Tibial nerve (tissue), 4 donors: ENCODE results near the gene CKAP4. TPM values are rescaled to one million over a fixed set of nuclear protein-coding genes. Genes with fewer than 3 reads are reported as not detected.

Experiments used
- DNase-seq, 2 donors: peaks; one replicate each; pipeline ENCODE4 v3.0.0-alpha.2; 2019; ENCODE audit warnings: low spot score in 2 of 2
- H3K27ac ChIP-seq, 4 donors: fragments of 200-600 bp; sonication (generic) in 3 of 4; one replicate each; pipeline ENCODE4 v1.5.1; 2017 to 2019; ENCODE audit warnings: mild to moderate bottlenecking in 1 of 4
- H3K27me3 ChIP-seq, 2 donors: fragments of 200-600 bp; sonication (generic) in 1 of 2; one replicate each; pipeline versions ENCODE4 v1.5.1 to v1.6.0; 2017 to 2019
- H3K36me3 ChIP-seq, 3 donors: fragments of 200-600 bp; sonication (generic); one replicate each; pipeline ENCODE4 v1.5.1; 2018 to 2019
- H3K4me1 ChIP-seq, 4 donors: fragments of 200-600 bp; sonication (generic) in 3 of 4; one replicate each; pipeline ENCODE4 v1.5.1; 2017 to 2019
- H3K4me3 ChIP-seq, 4 donors: fragments of 200-600 bp; sonication (generic) in 3 of 4; one replicate each; pipeline ENCODE4 v1.5.1; 2017 to 2019; ENCODE audit warnings: mild to moderate bottlenecking in 1 of 4, moderate library complexity in 1 of 4
- H3K9me3 ChIP-seq, 4 donors: fragments of 200-600 bp; sonication (generic) in 3 of 4; one replicate each; pipeline ENCODE4 v1.5.1; 2017 to 2019
- EP300 ChIP-seq, 2 donors: sonication (generic); formaldehyde crosslinking; IDR thresholded peaks; one replicate each; pipeline ENCODE4 v1.6.1; 2017; ENCODE audit warnings: antibody characterized with exemption in 2 of 2, mild to moderate bottlenecking in 1 of 2
- POLR2A ChIP-seq, 2 donors: fragments of 450-650 bp; IDR thresholded peaks; one replicate each; pipeline ENCODE4 v1.6.1; 2017; ENCODE audit warnings: antibody characterized with exemption in 2 of 2, mild to moderate bottlenecking in 2 of 2, moderate library complexity in 2 of 2
- WGBS, 2 donors: methylation state at CpG; one replicate each; pipeline ENCODE4 v1.1.5; 2018; 5-methylcytosine and 5-hydroxymethylcytosine counted together
- total RNA-seq, 4 donors: library from RNA; depleted of rRNA; stranded (reverse); fragments of >200 nt; gene quantifications; one replicate each; pipeline ENCODE4 v1.1.0, GENCODE V29; 2016
- TF ChIP-seq, protein P1 (sequence below), 5 experiments: fragments of 200-600 bp in 3 of 5; fragments of 450-650 bp in 2 of 5; sonication (generic) in 3 of 5; IDR thresholded peaks; one replicate each; pipeline ENCODE4 v1.5.1; 2016 to 2019; ENCODE audit warnings: antibody characterized with exemption in 5 of 5, mild to moderate bottlenecking in 3 of 5, moderate library complexity in 2 of 5

CKAP4 gene
- total RNA-seq, 4 donors from 2014 or later = 29.9 to 49.5 (median 38.7) TPM

DNA sequence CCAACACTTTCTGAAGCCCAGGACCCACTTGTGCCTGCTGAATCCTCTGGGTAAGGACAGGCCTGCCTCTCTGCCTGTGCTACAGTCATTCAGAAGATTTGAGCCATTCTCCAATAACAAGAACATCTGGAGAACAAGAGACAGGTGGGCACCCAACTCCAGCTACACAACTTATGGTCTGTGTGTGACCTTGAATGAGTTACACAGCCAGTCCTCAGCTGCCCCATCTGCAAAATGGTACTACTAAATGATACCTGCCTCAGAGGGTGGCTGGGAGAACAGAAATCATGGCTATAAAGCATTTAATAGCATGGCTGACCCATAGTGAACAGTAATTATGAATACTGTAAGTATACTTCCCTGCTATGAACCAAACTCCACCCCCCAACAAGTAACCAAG, 4.2 kb downstream of the CKAP4 start:
- Histone ChIP-seq H3K27ac (no peak overlapping the region), H3K4me3 (no peak overlapping the region), H3K4me1 (peaks cover 0 to 45% (median 21%) of the 10 kb centered on the region in 4 donors), H3K27me3 (no peaks in the 10 kb centered on the region), H3K9me3 (no peaks in the 10 kb centered on the region), H3K36me3 (peaks cover 0 to 36% (median under 1%) of the 10 kb centered on the region in 3 donors)
- no peak for TF ChIP-seq POLR2A (IDR thresholded peaks at IDR 0.05)
- no peak for TF ChIP-seq EP300 (IDR thresholded peaks at IDR 0.05)
- TF ChIP-seq, protein P1, sequence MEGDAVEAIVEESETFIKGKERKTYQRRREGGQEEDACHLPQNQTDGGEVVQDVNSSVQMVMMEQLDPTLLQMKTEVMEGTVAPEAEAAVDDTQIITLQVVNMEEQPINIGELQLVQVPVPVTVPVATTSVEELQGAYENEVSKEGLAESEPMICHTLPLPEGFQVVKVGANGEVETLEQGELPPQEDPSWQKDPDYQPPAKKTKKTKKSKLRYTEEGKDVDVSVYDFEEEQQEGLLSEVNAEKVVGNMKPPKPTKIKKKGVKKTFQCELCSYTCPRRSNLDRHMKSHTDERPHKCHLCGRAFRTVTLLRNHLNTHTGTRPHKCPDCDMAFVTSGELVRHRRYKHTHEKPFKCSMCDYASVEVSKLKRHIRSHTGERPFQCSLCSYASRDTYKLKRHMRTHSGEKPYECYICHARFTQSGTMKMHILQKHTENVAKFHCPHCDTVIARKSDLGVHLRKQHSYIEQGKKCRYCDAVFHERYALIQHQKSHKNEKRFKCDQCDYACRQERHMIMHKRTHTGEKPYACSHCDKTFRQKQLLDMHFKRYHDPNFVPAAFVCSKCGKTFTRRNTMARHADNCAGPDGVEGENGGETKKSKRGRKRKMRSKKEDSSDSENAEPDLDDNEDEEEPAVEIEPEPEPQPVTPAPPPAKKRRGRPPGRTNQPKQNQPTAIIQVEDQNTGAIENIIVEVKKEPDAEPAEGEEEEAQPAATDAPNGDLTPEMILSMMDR (IDR thresholded peaks at IDR 0.05) = no peak
- no peak for DNase-seq

DNA sequence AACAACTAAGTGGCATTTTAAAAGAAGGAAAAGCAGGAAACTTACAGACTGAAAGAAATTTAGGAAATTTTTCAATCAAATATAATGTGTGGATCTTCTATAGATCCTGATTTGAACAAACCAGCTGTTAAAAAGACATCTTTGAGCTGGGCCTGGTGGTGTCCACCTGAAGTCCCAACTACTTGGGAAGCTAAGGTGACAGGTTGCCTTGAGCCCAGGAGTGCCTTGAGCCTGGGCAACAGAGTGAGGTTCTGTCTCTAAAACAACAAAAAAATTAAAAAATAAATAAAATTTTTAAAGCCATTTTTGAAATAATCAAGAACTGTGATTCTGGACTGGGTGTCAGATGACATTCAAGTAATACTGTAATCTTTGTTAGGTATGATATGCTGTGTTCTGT, 7.0 kb downstream of the CKAP4 start:
- no peaks in the 10 kb centered on the region for H3K9me3 ChIP-seq
- no peak overlapping the region for H3K4me3 ChIP-seq
- DNase-seq = no peak
- peaks cover 0 to 34% (median 14%) of the 10 kb centered on the region in 4 donors for H3K4me1 ChIP-seq
- peaks cover 0 to 52% (median 3%) of the 10 kb centered on the region in 3 donors for H3K36me3 ChIP-seq
- TF ChIP-seq POLR2A (IDR thresholded peaks at IDR 0.05) (no peak), EP300 (IDR thresholded peaks at IDR 0.05) (no peak)
- TF ChIP-seq, protein P1 (IDR thresholded peaks at IDR 0.05) = no peak
- no peak overlapping the region for H3K27ac ChIP-seq
- H3K27me3 ChIP-seq = no peaks in the 10 kb centered on the region

DNA sequence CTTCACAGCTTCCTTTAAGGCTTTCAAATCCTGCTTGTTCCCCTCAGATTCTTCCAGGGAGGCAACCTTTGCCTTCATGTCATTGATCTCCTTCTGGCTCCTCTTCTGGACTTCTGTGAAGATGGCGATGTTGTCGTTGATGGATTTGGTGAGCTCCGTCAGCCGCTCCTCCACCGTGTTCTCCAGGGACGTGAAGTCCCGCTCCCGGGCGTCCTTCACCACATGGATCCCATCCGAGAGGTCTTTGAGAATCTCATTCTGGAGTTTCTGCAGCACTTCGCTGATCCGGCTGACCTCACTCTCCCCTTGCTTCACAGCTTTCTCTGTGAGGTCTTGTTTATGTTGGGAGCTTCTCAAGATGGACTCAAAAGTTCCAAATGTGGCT, 7.9 kb downstream of the CKAP4 start:
- Histone ChIP-seq H3K27ac (no peak overlapping the region), H3K4me3 (no peak overlapping the region), H3K27me3 (no peaks in the 10 kb centered on the region), H3K9me3 (no peaks in the 10 kb centered on the region), H3K36me3 (peaks cover 0 to 52% (median 3%) of the 10 kb centered on the region in 3 donors), H3K4me1 (peaks cover 0 to 25% (median 6%) of the 10 kb centered on the region in 4 donors)
- TF ChIP-seq POLR2A (IDR thresholded peaks at IDR 0.05) (no peak), EP300 (IDR thresholded peaks at IDR 0.05) (no peak)
- TF ChIP-seq, protein P1 (IDR thresholded peaks at IDR 0.05) = no peak
- no peak for DNase-seq
- 80 to 83% methylated on average over 12 of the region's 12 CpGs for WGBS, 2 donors

DNA sequence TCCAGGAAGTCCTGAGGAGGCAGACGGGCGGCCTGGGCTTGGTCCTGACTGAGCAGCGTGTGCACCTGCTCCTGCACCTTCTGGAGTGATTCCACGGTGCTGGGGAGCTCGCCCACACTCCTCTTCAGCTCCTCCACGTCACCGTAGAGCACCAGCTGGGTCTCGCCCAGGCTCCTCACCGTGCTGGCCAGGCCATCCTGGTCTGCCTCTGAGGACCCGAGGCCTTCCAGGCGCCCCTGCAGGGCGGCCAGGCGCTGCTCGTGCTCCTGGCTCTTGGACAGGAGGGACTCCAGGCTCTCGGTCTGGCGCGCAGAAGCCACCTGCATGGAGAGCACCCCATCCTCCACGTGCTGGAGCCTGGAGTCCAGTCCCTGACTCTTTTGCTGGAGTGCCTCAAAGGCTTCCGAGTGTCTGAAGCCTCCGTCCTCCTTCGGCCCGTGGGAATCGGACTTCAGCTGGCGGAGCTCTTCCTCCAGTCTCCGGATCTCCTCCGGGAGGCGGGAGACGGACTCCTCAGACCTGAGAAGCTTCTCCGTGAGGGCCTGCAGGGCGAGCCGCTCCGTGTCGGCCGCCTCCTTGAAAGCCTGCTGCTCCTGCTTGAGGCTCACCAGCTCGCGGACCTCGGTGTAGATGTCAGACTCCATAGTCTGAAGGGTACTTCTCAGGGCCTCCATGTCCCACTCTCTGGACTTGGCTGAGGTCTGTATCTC, 8.4 kb downstream of the CKAP4 start:
- peaks cover 0 to 52% (median 3%) of the 10 kb centered on the region in 3 donors for H3K36me3 ChIP-seq
- no peaks in the 10 kb centered on the region for H3K27me3 ChIP-seq
- 92 to 94% methylated on average over 24 to 31 of the region's 37 CpGs for WGBS, 2 donors
- peaks cover 0 to 19% (median under 1%) of the 10 kb centered on the region in 4 donors for H3K4me1 ChIP-seq
- DNase-seq = no peak
- no peaks in the 10 kb centered on the region for H3K9me3 ChIP-seq
- TF ChIP-seq EP300 (IDR thresholded peaks at IDR 0.05) (no peak), POLR2A (IDR thresholded peaks at IDR 0.05) (no peak)
- TF ChIP-seq, protein P1 (IDR thresholded peaks at IDR 0.05) = no peak
- no peak overlapping the region for H3K4me3 ChIP-seq
- H3K27ac ChIP-seq = no peak overlapping the region

DNA sequence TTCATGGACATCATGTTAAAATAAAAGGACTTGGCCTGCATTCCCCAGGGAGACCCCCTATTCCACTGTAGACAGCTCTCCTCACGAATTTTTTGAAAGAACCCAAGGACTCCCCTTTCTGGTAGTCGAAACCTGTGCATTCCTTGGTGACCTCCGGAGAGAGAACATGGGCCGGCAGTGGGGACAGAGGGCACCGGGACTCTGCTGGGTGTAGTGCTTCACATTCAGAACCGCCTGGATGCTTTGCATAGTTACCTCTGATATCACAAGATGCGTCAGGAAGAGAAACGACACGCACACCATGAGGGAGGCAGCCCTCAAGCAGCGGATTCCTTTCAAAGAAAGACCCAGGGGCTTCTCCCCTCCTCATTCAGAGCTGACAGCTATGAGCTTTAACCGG, 9.7 kb downstream of the CKAP4 start:
- no peak for TF ChIP-seq POLR2A (IDR thresholded peaks at IDR 0.05)
- TF ChIP-seq, protein P1 (IDR thresholded peaks at IDR 0.05) = no peak
- TF ChIP-seq EP300 (IDR thresholded peaks at IDR 0.05) = no peak
- no peak overlapping the region for H3K27ac ChIP-seq
- H3K4me1 ChIP-seq = peaks cover 0 to 8% (median 0%) of the 10 kb centered on the region in 4 donors
- no peaks in the 10 kb centered on the region for H3K27me3 ChIP-seq
- H3K36me3 ChIP-seq = peaks cover 0 to 48% (median 3%) of the 10 kb centered on the region in 3 donors
- DNase-seq = no peak
- H3K4me3 ChIP-seq = no peak overlapping the region
- 77 to 78% methylated on average over 11 of the region's 11 CpGs for WGBS, 2 donors
- no peaks in the 10 kb centered on the region for H3K9me3 ChIP-seq
